ENCODE measurements around the gene SUGCT.
"Not testable (repeated sequence)": the region's sequence is repeated elsewhere in the genome, so short reads cannot be mapped to it uniquely, and the experiment has no call there.

The SUGCT gene

DNA sequence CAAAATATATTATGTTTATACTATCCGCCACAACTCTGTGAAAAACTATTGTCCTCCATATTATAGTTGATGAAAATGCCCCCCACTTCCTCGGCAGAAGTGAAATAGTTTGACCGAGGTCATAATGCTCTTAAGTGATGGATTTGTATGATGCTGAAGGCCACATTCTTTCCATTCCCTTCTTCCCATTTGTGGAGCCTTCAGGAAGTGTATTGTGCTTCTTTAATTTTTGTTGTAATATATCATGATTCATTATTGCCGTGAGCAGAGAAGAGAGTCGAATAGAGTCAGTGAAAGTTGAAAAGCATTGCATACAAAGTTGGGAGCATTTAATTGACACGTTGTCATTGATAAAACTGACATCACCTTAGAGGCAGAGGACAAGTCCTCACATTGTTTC lies 460.3 kb downstream of the SUGCT start:
- no peak for DNase-seq

GRCh38 chr7:40595832-40596231 lies 461.0 kb downstream of the SUGCT start:
- no peak for DNase-seq

DNA sequence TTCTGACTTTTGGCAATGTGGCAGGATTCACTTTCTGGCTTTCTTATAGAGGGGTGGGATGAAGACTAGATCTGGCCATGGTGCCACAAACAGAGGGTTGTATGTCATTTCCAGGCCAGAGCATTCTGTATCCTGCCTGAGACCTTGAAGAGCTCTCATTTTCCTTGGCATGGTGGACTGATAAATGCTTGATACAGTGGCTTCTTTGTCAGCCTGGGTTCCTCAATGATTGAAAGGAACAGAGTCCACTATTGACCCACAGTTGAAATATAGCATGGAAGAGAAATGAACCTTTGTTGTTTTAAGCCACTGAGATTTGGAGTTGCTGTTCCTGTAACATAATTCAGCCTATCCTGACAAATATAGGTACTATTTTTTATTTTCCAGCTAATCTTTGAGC lies 462.7 kb downstream of the SUGCT start:
- DNase-seq: no peak

DNA sequence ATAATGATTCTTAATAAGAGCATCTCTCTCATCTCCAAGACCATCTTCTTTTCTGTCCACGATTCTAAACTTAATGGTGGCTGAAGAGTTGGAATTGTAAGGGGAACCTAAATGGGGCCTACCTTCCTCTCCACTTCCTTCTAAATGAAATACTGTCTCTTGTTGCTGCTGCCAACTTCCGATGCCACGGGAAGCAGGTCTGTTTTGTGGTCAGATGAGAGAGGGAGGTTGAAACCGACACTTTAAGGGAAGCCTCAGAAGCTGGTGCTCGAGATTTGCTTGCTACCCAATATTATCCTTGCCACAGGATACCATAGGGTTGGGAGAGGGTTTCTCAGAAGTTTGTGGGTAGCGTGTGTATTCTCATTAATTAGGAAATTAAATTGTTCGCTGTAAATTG lies 464.1 kb downstream of the SUGCT start:
- no peak for DNase-seq

DNA sequence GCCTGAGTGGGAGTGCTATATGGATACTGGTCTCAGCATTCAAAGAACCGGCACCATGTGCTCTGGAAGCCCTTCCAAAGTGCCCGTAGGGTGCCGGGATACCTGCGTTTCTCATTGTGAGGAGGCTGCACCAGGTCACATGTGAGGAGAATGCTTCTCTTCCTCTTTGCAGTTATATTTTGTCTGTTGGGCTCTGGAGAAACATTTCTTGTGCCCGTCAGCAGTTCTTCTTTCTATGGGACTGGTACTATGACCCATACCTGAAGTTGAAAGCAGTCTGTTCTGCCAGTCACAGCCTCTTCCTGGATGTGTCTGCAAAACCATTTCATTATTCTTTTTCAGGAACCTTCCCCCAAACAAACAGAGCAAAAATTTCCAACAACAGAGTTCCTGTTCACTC lies 465.0 kb downstream of the SUGCT start:
- DNase-seq: peak; percentile 9

DNA sequence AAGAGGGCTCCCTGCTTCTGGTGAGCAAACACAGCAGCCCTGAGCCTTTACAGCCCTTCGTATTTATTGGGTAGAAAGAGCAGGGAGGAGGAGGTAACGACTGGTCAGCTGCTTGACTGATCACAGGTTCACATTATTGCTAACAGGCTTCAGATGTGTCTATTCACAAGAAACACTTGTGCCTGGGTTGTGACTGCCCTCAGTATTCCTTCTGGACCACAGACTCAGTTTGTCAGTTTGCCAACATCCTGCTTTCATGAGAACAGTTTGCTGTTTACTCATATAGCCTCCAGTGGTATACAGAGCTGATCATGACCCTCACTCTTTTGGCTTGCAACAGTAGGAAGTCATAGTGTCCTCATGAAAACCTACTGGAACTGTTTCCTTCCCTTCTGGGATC lies 467.5 kb downstream of the SUGCT start:
- DNase-seq: not testable (repeated sequence)

DNA sequence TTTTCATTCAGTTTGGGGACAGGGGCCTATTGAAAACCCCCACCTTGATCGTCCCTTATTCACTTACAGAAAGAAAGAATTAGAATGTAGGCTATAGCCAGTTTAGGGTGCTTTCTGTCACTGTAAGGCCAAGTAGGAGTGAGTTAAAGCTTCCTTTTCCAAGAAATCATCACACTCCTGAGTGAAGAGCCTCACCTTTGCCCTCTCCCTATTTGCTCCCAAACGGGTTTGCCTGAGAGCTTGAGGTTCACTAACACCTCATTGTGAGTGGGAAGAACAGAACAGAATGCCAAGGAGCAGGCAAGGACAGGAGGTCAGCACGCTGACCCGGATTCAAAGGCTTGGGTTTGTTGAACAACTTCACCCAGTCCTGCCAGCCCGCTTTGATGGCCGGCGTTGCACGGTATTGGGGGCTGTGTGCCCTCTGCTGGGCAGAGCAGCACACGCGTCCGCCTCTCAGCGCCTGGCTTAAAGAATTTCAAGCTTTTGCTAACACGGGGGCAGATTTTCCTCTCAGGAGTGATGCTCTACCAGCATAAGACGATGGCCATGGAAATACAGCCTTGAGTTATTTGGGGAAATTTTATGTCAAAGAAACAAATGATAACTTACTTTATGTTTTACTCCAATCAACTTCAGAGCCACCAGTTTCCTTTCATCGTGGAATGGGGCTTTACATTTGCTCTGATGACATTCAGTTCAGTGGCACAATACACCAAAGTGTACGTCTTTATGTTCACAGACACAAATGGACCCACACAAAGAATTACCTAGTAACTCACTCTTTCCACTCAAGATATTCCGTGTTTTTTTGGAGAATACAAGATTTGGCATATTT lies 470.0 kb downstream of the SUGCT start:
- DNase-seq: peak; percentile 77

GRCh38 chr7:40608321-40609075 lies 473.7 kb downstream of the SUGCT start:
- DNase-seq: no peak

GRCh38 chr7:40610461-40610860 lies 475.7 kb downstream of the SUGCT start:
- DNase-seq: no peak

DNA sequence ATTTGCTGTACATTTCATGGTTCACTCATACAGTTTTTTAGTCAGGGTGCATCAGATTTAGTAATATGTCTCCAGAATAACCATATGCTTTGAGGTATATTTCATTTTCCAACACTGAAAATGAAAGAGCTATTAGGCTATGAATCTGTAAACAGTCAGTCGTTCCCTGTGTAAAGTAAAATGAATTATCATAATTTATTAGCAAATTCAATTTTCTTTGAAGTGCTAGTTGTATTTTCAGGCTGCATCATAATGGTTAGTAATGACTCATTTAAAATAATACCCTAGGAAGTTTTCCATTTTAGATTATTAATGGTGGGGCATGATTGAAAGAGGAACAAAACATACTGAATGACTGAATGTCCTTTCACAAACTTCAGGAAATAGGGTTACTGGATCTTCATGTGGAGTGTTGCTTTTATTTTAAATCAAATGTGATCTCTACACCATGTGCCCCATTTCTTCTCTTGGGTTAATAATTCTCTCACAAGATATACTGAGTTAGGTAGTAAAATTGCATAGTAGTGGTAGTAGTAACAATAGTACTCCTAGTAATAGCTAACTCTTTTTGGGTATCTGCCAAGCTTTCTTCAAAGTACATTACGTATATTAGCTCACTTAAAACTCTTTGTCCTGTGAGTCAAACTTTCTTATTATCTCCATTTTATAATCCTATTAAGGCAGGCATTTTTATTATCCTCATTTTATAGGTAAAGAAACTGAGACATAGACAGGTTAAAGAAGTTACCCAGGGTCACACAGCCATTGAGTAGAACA lies 476.5 kb downstream of the SUGCT start:
- peak; percentile 12 for DNase-seq

- no peak for DNase-seq
Measured at GRCh38 chr7:40612298-40612697, 477.5 kb downstream of the SUGCT start.

DNA sequence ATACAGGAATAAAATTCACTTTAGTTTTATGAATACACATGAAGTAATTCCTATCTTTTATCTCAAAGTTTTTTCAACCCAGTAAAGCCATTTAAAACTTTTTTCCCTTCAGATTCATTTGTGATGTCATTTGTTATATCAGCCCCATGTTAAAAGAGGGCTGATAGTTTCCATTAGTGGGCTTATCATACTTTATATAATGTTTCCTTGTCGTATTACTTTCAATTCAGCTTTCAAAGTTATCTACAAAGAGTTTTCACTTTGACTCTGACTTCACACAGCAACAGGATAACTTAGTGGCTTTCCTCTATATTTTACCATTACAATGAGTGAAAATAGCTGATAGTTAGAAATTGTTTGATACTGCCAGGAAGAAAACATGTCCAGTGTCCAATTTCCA lies 484.8 kb downstream of the SUGCT start:
- DNase-seq: no peak

DNA sequence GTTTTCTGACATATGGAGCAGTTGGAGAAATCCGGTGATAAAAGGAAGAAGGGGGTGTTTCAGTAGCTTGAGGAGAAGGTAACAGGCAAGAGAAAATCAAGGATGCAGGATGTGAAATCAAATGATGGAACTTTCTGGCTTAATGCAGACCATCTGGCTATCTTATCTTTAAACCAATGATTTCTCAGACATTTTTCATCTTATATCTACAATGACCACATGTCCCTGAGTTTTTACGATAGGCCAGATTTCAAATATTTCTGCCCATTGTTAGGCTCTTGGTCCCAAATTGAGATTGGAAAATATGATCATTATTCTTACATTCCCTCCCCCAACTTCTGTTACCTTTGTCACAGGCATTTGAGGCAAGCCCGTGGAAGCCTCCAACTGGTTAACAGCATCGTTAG lies 486.8 kb downstream of the SUGCT start:
- no peak for DNase-seq

- DNase-seq: no peak
Measured at GRCh38 chr7:40622941-40623501, 488.2 kb downstream of the SUGCT start.

- no peak for DNase-seq
Measured at GRCh38 chr7:40623863-40624262, 489.1 kb downstream of the SUGCT start.

DNA sequence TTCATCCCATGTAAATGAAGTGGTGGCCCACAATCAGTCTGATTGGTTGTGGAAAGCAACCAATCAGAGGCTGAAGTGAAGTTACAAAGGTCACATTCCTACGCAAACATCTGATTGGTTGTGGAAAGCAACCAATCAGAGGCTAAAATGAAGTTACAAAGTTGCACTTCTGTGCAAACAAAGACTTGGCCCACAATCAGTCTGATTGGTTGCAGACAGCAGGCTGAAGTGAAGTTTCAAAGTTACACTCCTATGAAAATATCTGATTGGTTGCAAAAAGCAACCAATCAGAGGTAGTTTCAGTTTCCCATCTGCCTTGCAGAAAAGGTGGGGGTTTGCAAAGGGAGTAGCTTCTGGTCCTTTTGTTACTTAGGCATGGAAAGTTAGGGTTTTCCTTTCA lies 492.6 kb downstream of the SUGCT start:
- DNase-seq: not testable (repeated sequence)

GRCh38 chr7:40629891-40630290 lies 495.1 kb downstream of the SUGCT start:
- peak; percentile 7 for DNase-seq

DNA sequence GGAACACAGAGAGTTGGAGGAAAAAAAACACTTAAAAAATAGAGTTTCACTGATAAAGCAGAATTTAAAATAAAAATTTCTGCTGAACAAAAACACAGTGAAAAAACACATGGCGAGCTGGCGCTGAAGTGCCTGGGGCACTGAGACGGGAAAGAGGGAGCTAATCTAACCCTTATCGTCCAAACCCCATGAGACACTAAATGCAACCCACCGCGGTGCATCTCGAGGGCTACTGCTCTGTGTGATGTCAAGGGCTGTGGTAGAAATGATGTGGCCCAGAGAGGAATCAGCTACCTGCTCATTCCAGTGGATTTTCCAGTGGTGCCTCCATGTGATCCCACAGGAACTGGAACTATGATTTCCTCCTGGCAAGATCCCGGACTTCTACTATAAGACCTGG lies 499.3 kb downstream of the SUGCT start:
- DNase-seq: no peak

- no peak for DNase-seq
Measured at GRCh38 chr7:40638545-40639320, 503.9 kb downstream of the SUGCT start.

- DNase-seq: no peak
Measured at GRCh38 chr7:40640566-40640965, 505.8 kb downstream of the SUGCT start.

DNA sequence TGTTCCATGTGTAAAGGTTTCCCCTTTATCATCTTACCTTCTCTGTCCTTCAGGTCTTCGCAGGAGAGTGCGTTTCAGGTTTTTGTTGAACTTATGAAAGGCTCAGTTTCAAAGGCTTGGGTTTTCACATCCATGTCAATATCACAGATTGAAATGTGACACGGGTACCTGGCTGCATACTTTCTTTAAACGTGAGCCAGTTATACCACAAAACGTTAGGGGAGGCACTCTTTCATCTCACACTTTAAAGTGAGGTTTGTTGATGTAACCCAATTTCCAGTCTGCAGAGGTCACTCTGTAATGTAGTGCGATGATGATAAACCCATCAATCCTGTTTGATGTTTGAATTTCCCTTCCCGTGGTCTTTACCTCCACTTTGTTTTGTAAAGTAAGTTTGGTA lies 506.9 kb downstream of the SUGCT start:
- DNase-seq: no peak

DNA sequence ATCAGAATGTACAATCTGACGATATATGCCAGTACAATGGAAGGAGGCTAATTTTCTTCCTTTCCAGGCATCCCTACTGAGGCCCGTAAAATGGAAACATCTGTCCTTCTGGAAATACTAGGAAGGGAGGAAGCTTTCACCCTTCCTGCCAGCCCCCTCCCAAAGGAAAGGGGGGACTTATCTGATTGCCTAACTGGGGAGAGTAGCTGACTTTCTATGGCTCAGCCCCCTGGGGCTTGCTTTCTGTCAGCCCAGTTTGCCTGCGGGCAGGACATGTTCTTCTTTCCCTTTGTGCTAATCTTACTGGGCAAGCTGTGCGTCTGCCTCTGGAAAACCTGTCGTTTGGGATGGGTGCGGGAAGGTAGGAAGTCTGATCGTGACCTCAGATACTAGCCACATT lies 508.9 kb downstream of the SUGCT start:
- no peak for DNase-seq

All from suppressor macrophage treated with lipopolysaccharide for 4 hours (primary cell).